Measurements from ENCODE around the gene CCNI2.

The CCNI2 gene
- 5.2 to 14.0 (median 5.9) reads per million in 4 experiments for total RNA-seq

DNA sequence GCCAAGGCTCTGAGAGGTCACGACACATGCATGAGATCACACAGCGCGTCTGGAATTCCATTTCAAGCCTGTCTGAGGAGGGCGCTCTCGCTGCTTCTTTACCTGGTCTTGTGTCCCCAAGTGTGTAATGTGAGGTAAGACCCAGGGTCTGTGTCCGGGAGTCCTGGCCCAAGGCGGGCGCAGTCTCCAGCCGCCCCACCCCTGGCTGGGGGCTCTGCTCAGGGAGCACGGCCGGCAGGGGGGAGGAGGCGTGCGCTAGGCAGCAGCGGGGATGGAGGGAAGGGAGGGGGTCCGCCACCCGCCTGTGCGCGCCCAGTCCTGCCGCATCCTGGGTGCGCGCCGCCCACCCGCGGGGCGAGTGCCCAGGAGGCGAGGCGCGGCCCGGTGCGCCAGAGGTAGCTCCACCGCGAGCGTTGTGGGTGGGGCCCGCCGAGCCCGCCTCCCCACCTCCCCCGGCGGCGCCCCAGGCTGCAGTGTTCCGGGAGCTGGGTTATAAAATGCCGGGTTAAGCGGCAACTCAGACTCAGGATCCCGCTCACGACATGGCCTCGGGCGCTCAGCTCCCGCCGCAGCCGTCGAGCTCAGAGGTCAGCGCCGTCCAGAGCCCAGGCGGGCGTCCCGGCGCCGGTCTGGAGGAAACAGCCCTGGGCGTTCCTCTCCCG lies at the start of gene CCNI2:
CCNI2 (plus strand) TSS at position 473 of the 662 bp plus-strand sequence; CDS start at position 543, 70 bp downstream.
- DNase-seq = peak; percentile 48

- DNase-seq = no peak
These were observed 42.4 kb upstream of the CCNI2 start for GRCh38 chr5:132704875-132705274.

DNA sequence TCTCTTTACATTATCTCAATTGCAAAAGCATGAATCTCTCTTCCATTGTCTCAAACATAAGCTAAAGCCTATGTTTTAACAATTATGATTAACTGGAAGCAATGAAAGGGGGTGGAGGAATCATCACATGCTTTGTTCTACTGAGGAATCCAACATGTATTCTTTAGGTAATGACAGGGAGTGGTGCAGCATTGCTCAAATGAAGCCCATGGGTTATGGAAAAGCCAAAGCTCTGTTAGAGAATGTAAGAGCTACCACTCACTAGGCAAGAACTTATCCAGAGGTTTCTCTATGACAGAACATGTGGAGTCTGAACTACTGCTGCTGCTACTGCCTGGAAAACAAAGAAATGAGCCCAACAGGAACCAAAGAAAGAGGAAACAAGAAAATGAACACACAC lies 38.6 kb upstream of the CCNI2 start:
- no peak for DNase-seq

GRCh38 chr5:132714456-132715307 lies 32.5 kb upstream of the CCNI2 start:
- DNase-seq = no peak

GRCh38 chr5:132718544-132719312 lies 28.5 kb upstream of the CCNI2 start:
- DNase-seq = no peak

DNA sequence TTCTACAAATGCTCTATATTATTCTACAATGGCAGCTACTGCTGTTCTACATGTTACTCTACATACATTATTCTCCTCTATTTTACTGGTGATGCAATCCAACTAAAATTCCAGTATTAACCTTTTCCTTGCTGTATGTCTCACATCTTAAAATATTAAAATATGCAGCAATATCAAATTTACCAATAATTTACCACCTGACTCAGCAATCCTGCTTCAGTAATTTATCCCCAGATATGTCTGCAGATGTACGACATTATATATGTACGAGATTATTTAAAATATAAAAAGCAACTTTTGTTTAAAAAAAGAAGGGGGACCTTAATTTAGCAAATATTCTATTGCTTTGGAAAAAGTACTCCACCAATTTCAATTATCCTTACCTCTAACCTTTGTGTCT lies 21.5 kb upstream of the CCNI2 start:
- no peak for DNase-seq

- DNase-seq = no peak
These were observed 17.3 kb upstream of the CCNI2 start for GRCh38 chr5:132729896-132730295.

DNA sequence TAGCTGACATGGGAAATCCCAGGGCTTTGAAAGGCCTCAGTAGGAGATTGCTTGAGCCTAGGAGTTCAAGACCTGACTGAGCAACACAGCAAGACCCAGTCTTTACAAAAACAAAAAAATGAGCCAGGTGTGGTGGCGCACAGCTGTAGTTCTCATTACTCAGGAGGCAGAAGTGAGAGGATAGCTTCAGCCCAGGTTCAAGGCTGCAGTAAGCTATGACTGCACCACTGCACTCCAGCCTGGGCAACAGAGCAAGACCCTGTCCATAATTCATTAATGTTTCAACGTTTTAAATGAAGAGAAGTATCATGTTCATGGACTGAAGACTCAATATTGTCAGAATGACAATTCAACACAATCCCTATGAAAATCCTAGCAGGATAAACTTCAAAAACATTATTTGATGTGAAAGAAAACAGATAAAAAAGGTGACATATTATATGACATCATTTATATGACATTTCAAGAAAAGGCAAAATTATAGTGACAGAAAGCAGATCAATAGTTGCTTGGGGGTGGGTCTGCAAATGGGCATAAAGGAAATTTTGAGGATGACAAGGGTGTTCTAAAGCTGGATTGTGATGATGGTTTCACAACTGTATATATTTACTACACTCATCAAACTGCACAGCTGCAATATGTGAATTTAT lies 13.6 kb upstream of the CCNI2 start:
- no peak for DNase-seq

- no peak for DNase-seq
These were observed 12.5 kb upstream of the CCNI2 start for GRCh38 chr5:132734687-132735086.

GRCh38 chr5:132736853-132737833 lies 10.1 kb upstream of the CCNI2 start, which contains the start of gene KIF3A:
Gene KIF3A (minus strand): TSS chr5:132737546. CDS start chr5:132737419, 127 bp downstream.
- DNase-seq = peak; percentile 96

GRCh38 chr5:132737982-132738681 lies 9.1 kb upstream of the CCNI2 start:
- no peak for DNase-seq

DNA sequence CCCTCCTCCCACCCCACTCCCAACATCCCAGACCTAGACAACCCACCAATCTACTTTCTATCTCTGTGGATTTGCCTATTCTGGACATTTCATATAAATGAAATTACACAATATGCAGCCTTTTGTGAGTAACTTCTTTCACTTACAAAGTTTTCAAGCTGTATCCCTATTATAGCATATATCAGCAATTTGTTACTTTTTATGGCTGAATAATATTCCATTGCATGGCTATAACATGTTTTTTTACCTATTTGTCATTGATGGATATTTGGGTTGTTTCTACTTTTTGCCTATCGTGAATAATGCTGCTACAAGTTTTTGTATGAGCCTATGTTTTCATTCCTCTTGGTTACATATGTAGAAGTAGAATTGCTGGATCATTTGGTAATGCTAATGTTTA lies 8.0 kb upstream of the CCNI2 start:
- no peak for DNase-seq

DNA sequence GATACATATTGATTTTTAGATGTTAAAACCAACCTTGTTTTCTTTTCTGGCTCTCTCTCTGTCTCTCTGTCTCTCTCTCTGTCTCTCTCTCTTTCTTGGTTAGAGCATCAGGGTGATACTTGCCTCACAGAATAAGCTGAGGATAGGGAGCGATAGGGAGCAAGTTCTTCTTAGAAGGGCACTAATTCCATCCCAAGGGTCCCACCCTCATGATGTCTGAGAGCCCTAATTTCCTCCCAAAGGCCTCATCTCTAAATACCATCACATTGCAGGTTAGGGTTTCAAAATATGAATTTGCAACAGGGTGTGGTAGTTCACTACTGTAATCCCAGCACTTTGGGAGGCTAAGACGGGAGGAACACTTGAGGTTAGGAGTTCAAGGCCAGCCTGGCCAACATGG lies 5.1 kb upstream of the CCNI2 start:
- DNase-seq = no peak

GRCh38 chr5:132742626-132743025 lies 4.6 kb upstream of the CCNI2 start:
- no peak for DNase-seq

DNA sequence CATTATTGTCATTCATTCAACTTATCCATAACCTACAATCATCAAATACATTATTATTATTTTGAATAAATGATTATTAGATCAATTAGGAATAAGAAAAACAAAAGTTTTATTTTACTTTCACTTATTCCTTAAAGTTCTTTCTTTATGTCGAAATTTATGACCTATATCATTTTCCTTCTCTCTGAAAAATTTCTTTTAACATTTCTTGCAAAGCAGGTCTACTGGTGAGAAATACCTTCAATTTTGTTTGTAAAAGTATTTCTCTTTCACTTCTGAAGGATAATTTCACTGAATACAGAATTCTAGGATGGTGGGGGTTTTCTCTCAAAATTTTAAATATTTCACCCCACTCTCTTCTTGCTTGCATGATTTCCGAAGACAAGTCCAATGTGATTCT lies 2.6 kb upstream of the CCNI2 start:
- DNase-seq = no peak

DNA sequence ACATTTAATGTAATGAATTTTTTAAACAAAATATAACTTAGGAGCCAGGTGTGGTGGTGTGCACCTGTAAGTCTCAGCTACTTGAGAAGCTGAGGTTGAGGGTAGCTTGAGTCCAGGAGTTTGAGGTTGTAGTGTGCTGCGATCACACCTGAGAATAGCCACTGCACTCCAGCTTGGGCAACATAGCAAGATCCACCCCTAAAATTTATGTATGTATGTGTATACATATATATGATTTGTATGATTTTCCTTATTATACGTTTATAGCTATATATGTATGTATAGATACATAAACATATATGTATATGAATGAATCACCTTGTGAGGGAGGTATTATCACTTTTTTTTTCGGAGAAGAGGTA lies 653 bp upstream of the CCNI2 start:
- no peak for DNase-seq

- DNase-seq = no peak
These were observed 602 bp downstream of the CCNI2 start for GRCh38 chr5:132747616-132748440.

DNA sequence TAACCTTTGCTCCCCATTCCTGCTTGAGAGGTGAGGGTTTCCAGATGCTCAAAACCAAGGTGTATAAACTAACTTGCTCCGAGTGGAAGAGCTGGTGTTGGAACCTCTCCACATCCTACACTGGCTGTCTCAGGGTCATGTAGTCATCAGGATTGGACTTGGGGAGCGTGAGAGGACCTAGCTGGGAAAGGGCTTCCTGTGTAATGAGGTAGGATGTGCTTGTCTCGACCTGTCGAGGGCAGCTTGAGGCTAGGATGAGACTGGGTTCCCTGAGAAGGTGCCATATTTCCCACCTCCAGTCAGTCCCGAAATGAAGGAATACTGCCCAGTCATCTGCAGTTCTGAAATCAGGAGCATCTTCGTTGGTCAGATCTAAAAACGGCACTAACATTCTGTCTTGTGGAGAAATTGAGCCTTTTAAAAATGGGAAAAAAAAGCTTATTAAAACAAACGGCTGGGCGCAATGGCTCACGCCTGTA lies 1.3 kb downstream of the CCNI2 start:
- no peak for DNase-seq

DNA sequence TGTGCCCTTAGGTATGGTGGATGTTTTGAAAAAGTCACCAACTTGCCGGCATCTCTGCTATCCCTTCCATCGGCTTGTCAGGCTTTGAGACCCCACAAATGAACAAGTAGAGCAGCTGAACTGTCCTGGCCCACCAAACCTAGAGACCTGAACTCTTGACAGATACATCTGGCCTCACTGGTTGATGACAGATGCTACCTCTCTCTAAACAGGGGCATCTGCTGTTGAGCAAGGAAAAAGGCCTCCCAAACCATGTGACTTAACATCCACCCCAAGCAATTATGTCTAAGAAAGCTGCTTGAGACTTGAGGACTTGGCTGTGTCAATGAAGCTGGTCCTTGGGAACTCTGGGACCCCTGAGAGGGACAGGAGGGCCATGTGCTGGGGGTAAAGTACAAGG lies 2.3 kb downstream of the CCNI2 start:
- DNase-seq = no peak

Data from effector CD8-positive, alpha-beta T cell (primary cell).